Osteoblast (primary cell): Measurements from ENCODE around the gene PAOX. TPM values are rescaled to one million over a fixed set of nuclear protein-coding genes. Genes with fewer than 3 reads are reported as not detected.

Experiments
- DNase-seq: peaks from one replicate; pipeline ENCODE4 v3.0.0; 2011; ENCODE audit warnings: low spot score, mixed read lengths; ENCODE audit not compliant: insufficient read length; ENCODE audit errors: missing footprints
- H2AFZ ChIP-seq: 2 replicates; pipeline ENCODE4 v1.6.0; 2011; ENCODE audit warnings: mild to moderate bottlenecking, low read length
- H3K27ac ChIP-seq: 2 replicates; pipeline ENCODE4 v1.5.1; 2011; ENCODE audit warnings: mild to moderate bottlenecking, low read depth, low read length, moderate library complexity
- H3K27me3 ChIP-seq: 2 replicates; pipeline ENCODE4 v1.6.0; 2012; ENCODE audit warnings: mild to moderate bottlenecking, control low read depth, inconsistent platforms, low read length, moderate library complexity; ENCODE audit not compliant: insufficient read depth
- H3K36me3 ChIP-seq: 2 replicates; pipeline ENCODE4 v1.5.1; 2011; ENCODE audit warnings: mild to moderate bottlenecking, low read length, control low read depth, moderate library complexity; ENCODE audit not compliant: insufficient read depth
- H3K4me1 ChIP-seq: 2 replicates; pipeline ENCODE4 v1.5.1; 2011; ENCODE audit warnings: mild to moderate bottlenecking, low read length, control low read depth, moderate library complexity; ENCODE audit not compliant: insufficient read depth
- H3K4me2 ChIP-seq: 2 replicates; pipeline ENCODE4 v1.6.0; 2011; ENCODE audit warnings: mild to moderate bottlenecking, low read length; ENCODE audit not compliant: insufficient read depth
- H3K4me3 ChIP-seq: fragments of 200-600 bp; sonication (generic); 3 replicates; pipeline ENCODE4 v1.5.1; 2012; ENCODE audit warnings: mild to moderate bottlenecking, low read length, inconsistent platforms; ENCODE audit not compliant: insufficient read depth
- H3K79me2 ChIP-seq: 2 replicates; pipeline ENCODE4 v1.6.0; 2012; ENCODE audit warnings: mild to moderate bottlenecking, low read length, control low read depth, inconsistent platforms; ENCODE audit not compliant: insufficient read depth
- H3K9me3 ChIP-seq: 2 replicates; pipeline ENCODE4 v1.5.1; 2011; ENCODE audit warnings: low read depth, low read length, control low read depth
- H4K20me1 ChIP-seq: 2 replicates; pipeline ENCODE4 v1.6.0; 2012; ENCODE audit warnings: mild to moderate bottlenecking, low read length, control low read depth; ENCODE audit not compliant: insufficient read depth
- total RNA-seq: library from RNA; depleted of rRNA; stranded (reverse); fragments of >200 nt; gene quantifications from 2 replicates; pipeline ENCODE4 v1.2.3, GENCODE V29; 2012
- TF ChIP-seq, protein P1 (sequence below): IDR thresholded peaks from 2 replicates; pipeline ENCODE4 v1.5.1; 2011; ENCODE audit warnings: mild to moderate bottlenecking, low read depth, low read length, moderate library complexity; ENCODE audit errors: extremely low read depth

Gene PAOX
- 5.9 and 7.6 TPM in 2 replicates for total RNA-seq

DNA sequence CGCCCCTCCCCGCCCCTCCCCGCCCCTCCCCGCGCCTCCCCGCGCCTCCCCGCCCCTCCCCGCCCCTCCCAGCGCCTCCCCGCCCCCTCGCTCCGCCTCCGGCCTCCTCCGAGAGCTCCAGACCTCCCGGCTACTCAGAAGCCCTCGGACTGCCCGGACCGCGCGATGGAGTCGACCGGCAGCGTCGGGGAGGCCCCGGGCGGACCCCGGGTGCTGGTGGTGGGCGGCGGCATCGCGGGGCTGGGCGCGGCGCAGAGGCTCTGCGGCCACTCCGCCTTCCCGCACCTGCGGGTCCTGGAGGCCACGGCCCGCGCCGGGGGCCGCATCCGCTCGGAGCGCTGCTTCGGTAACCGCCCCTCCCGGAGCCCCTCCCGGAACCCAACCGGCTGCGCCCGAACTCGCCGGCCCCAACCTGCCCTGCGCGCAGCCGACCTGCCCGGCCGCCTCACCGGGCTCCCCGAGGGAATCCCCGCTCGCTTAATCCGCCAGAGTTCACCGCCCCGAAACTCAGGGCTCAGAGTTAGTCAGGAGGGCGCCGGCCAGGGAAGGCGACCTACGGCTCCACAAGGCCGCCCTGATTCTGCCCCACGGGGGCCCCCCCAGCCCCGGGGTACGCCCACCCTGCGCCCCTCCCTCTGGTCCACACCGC lies at the start of gene PAOX:
PAOX (plus strand) TSS at position 111 of the 649 bp plus-strand sequence; CDS start at position 166, 55 bp downstream.
- Histone ChIP-seq H3K36me3 (no peaks in the 10 kb centered on the region), H3K79me2 (no peaks in the 10 kb centered on the region), H3K27ac (no peak within 1 kb of the TSS), H3K4me1 (no peaks in the 10 kb centered on the region), H4K20me1 (no peaks in the 10 kb centered on the region), H3K4me3 (peak within 1 kb of the TSS; percentile 82), H3K4me2 (peak within 1 kb of the TSS; percentile 96), H3K9me3 (no peaks in the 10 kb centered on the region), H2AFZ (peak within 1 kb of the TSS; percentile 95), H3K27me3 (no peaks in the 10 kb centered on the region)
- DNase-seq = peak; percentile 99
- TF ChIP-seq, protein P1, sequence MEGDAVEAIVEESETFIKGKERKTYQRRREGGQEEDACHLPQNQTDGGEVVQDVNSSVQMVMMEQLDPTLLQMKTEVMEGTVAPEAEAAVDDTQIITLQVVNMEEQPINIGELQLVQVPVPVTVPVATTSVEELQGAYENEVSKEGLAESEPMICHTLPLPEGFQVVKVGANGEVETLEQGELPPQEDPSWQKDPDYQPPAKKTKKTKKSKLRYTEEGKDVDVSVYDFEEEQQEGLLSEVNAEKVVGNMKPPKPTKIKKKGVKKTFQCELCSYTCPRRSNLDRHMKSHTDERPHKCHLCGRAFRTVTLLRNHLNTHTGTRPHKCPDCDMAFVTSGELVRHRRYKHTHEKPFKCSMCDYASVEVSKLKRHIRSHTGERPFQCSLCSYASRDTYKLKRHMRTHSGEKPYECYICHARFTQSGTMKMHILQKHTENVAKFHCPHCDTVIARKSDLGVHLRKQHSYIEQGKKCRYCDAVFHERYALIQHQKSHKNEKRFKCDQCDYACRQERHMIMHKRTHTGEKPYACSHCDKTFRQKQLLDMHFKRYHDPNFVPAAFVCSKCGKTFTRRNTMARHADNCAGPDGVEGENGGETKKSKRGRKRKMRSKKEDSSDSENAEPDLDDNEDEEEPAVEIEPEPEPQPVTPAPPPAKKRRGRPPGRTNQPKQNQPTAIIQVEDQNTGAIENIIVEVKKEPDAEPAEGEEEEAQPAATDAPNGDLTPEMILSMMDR = no peak

DNA sequence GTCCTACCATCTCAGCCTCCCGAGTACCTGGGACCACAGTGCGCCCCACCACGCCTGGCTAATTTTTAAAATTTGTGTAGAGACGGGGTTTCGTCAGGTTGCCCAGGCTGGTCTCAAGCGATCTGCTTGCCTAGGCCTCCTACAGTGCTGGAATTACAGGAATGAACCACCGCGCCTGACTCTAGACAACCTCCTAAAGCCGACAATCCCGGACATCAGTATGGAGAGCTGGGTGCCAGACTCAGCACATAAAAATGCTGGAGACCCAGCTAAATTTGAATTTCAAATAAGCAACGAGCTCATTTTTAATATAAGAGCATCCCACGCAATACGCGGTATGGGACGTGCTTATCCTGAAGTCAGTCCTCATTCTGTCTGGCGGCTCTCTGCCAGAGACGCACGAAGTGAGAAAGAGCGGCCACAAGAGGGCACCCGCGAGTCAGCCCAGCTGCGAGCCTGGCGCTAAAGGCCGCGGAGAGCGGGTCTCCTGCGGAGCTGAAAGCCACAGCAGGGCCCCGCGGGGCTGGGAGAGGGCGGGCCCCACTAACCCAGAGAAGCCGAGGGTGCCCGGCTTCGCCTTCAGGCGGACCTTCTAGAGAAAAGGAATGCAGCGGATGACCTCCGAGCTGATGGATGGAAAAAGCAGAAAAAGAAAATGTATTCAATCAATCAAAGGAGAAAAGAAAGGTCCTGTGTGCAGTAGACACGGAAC lies 49.4 kb upstream of the PAOX start:
- H3K79me2 ChIP-seq = no peaks in the 10 kb centered on the region
- H3K27ac ChIP-seq = no peak overlapping the region
- H3K9me3 ChIP-seq = no peaks in the 10 kb centered on the region
- DNase-seq = peak; percentile 100
- H3K36me3 ChIP-seq = no peaks in the 10 kb centered on the region
- H4K20me1 ChIP-seq = no peaks in the 10 kb centered on the region
- H3K4me3 ChIP-seq = peak overlapping the region; percentile 63
- TF ChIP-seq, protein P1 = peak; percentile 92
- peaks cover 7% of the 10 kb centered on the region for H3K4me1 ChIP-seq
- peaks cover 70% of the 10 kb centered on the region for H3K27me3 ChIP-seq
- peak overlapping the region; percentile 83 for H3K4me2 ChIP-seq
- H2AFZ ChIP-seq = peak overlapping the region; percentile 82

DNA sequence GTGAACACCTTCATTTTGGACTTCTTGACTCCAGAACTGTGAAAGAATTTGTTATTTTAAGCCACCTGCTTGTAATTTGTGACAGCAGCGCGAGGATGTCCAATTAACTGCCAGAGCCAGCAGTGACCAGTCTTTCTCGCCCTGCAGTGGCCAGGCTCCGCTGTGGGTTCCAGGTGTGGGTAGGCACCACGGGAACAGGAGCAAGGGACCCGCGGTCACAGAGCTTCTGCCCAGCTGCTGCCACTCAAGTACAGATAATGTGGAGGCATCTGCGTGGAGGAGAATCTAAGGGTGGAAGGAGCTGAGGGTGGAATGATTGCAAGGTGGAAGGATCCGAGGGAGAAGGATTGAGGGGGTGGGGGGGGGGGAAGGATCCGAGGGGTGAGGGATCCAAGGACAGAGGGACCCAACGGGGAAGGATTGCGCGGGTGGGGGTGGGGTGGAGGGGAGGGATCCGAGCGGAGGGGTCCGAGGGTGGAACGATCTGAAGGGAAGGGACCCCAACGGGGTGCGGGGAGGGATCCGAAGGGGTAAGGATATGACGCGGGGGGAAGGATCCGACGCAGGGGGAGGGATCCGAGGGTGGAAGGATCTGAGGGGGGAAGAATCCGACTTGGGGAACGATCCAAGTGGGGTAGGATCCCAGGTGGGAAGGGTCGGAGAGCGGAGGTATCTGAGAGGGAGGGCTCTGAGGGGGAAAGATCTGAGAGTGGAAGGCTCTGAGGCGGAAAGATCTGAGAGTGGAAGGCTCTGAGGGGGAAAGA lies 45.9 kb upstream of the PAOX start:
- Histone ChIP-seq H3K27me3 (peaks cover 65% of the 10 kb centered on the region), H3K27ac (no peak overlapping the region), H3K36me3 (no peaks in the 10 kb centered on the region), H4K20me1 (no peaks in the 10 kb centered on the region), H3K4me3 (no peak overlapping the region), H3K4me1 (peaks cover 7% of the 10 kb centered on the region), H3K79me2 (no peaks in the 10 kb centered on the region), H2AFZ (no peak overlapping the region), H3K9me3 (no peaks in the 10 kb centered on the region), H3K4me2 (no peak overlapping the region)
- TF ChIP-seq, protein P1 = no peak
- no peak for DNase-seq
